K562 (cell line): ENCODE measurements around the gene RHOA. TPM values are rescaled to one million over a fixed set of nuclear protein-coding genes. Genes with fewer than 3 reads are reported as not detected.

Experiments
- CHD2 ChIP-seq: IDR thresholded peaks from 2 replicates; pipeline ENCODE4 v1.6.1; 2011; ENCODE audit warnings: low read depth, low read length
- E2F5 ChIP-seq: sonication (generic); formaldehyde crosslinking; IDR thresholded peaks from 2 replicates; pipeline ENCODE4 v1.8.0; 2022; ENCODE audit warnings: mild to moderate bottlenecking, missing genetic modification reagents
- MAFK ChIP-seq: IDR thresholded peaks from 2 replicates; pipeline ENCODE4 v1.6.1; 2011; ENCODE audit warnings: low read length, improper control_type of control experiment
- MYBL2 ChIP-seq, 2 experiments: fragments of 450-650 bp in 1 of 2; sonication (generic) in 1 of 2; formaldehyde crosslinking in 1 of 2; IDR thresholded peaks; 2 replicates each; pipeline versions ENCODE4 v1.6.1 to v1.8.1; 2017 to 2022; ENCODE audit warnings: borderline replicate concordance in 1 of 2, inconsistent platforms in 1 of 2, low read depth in 1 of 2, mild to moderate bottlenecking in 1 of 2, missing genetic modification reagents in 1 of 2, moderate library complexity in 1 of 2
- NCOA1 ChIP-seq: fragments of 450-650 bp; IDR thresholded peaks from 2 replicates; pipeline ENCODE4 v1.6.1; 2016; ENCODE audit warnings: low read depth
- PHF21A ChIP-seq: fragments of 450-650 bp; IDR thresholded peaks from 2 replicates; pipeline ENCODE4 v1.6.1; 2017; ENCODE audit warnings: low read depth, borderline replicate concordance
- POLR2H ChIP-seq: IDR thresholded peaks from 2 replicates; pipeline ENCODE4 v1.6.1; 2016; ENCODE audit warnings: missing genetic modification characterization, low read depth, mild to moderate bottlenecking, control low read depth, missing compliant biosample characterization, moderate library complexity
- RAD51 ChIP-seq: fragments of 450-650 bp; IDR thresholded peaks from 2 replicates; pipeline ENCODE4 v1.7.1; 2016; ENCODE audit warnings: low read depth, mild to moderate bottlenecking, borderline replicate concordance
- ZBTB5 ChIP-seq: fragments of 450-650 bp; IDR thresholded peaks from 2 replicates; pipeline ENCODE4 v1.6.1; 2017; ENCODE audit warnings: antibody characterized with exemption
- ZBTB7A ChIP-seq: IDR thresholded peaks from 2 replicates; pipeline ENCODE4 v1.6.1; 2011; ENCODE audit warnings: low read depth, mild to moderate bottlenecking, low read length, moderate library complexity, borderline replicate concordance; ENCODE audit not compliant: control insufficient read depth
- ZNF197 ChIP-seq: fragments of 200-800 bp; sonication (Bioruptor generic); IDR thresholded peaks from 2 replicates; pipeline ENCODE4 v1.6.1; 2016; ENCODE audit warnings: low read depth, missing genetic modification characterization, missing compliant biosample characterization
- ZNF57 ChIP-seq: fragments of 450-650 bp; formaldehyde crosslinking; IDR thresholded peaks from 2 replicates; pipeline ENCODE4 v1.4.0; 2020; ENCODE audit warnings: mild to moderate bottlenecking, moderate library complexity
- ZNF586 ChIP-seq: fragments of 450-650 bp; formaldehyde crosslinking; conservative IDR thresholded peaks from 2 replicates; pipeline ENCODE4 v1.4.0; 2020; ENCODE audit warnings: mild to moderate bottlenecking, moderate library complexity
- ZNF668 ChIP-seq: fragments of 250-450 bp; sonication (Bioruptor Pico); IDR thresholded peaks from 2 replicates; pipeline ENCODE4 v1.8.0; 2022; ENCODE audit warnings: mild to moderate bottlenecking, inconsistent platforms
- polyA plus RNA-seq, 8 experiments: library from polyadenylated mRNA; depleted of rRNA in 4 of 8; stranded (reverse) in 5 of 8; unstranded in 3 of 8; fragments of >200 nt; fragmentation: Nextera tagmentation in 2 of 8; fragmentation: Illumina TruSeq in 1 of 8; extraction: Ambion mirVana in 2 of 8; extraction: Trizol in 1 of 8; gene quantifications; 2 replicates each; pipeline versions ENCODE4 v1.2.1 to v1.2.3, GENCODE V29; 2011 to 2014; ENCODE audit warnings: inconsistent platforms in 1 of 8, missing spikeins in 1 of 8
- total RNA-seq, 7 experiments: library from RNA; depleted of rRNA in 6 of 7; stranded (reverse); fragments of >200 nt in 6 of 7; fragmentation: Illumina TruSeq in 2 of 7; extraction: Trizol in 2 of 7; gene quantifications; 2 replicates each; pipeline versions ENCODE4 v1.2.1 to v1.2.3, GENCODE V29; 2011 to 2021; ENCODE audit warnings: low replicate concordance in 1 of 7
- TF ChIP-seq, protein P1 (sequence below): fragments of 250-450 bp; sonication (Bioruptor Pico); IDR thresholded peaks from 2 replicates; pipeline ENCODE4 v1.9.0; 2021; ENCODE audit warnings: mild to moderate bottlenecking, inconsistent platforms
- TF ChIP-seq, protein P2 (sequence below): fragments of 450-650 bp; IDR thresholded peaks from 2 replicates; pipeline ENCODE4 v1.6.1; 2016; ENCODE audit warnings: low read depth, mild to moderate bottlenecking, moderate library complexity
- TF ChIP-seq, protein P3 (sequence below), 2 experiments: fragments of 450-650 bp; conservative IDR thresholded peaks; 2 replicates each; pipeline ENCODE4 v1.6.1; 2017; ENCODE audit warnings: mild to moderate bottlenecking in 2 of 2, moderate library complexity in 2 of 2

Gene RHOA
- total and polyA plus RNA-seq, 9 of the 15 experiments (the other 6 are each of a cell fraction or from before 2014, with no cell fraction given), result 136 to 540 (median 236) TPM

- TF ChIP-seq ZNF586 (CRISPR knock-in tag), result no peak
- no peak for TF ChIP-seq ZNF57
- TF ChIP-seq RAD51, result no peak
- TF ChIP-seq MAFK, result no peak
- TF ChIP-seq ZBTB7A, result 0 out of 2 replicates have a peak, but pooled peaks have one; percentile 10
- peak; percentile 96 for TF ChIP-seq POLR2H (tag)
- no peak for TF ChIP-seq NCOA1
- TF ChIP-seq, protein P1, sequence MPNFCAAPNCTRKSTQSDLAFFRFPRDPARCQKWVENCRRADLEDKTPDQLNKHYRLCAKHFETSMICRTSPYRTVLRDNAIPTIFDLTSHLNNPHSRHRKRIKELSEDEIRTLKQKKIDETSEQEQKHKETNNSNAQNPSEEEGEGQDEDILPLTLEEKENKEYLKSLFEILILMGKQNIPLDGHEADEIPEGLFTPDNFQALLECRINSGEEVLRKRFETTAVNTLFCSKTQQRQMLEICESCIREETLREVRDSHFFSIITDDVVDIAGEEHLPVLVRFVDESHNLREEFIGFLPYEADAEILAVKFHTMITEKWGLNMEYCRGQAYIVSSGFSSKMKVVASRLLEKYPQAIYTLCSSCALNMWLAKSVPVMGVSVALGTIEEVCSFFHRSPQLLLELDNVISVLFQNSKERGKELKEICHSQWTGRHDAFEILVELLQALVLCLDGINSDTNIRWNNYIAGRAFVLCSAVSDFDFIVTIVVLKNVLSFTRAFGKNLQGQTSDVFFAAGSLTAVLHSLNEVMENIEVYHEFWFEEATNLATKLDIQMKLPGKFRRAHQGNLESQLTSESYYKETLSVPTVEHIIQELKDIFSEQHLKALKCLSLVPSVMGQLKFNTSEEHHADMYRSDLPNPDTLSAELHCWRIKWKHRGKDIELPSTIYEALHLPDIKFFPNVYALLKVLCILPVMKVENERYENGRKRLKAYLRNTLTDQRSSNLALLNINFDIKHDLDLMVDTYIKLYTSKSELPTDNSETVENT (CRISPR knock-in tag), result peak; percentile 69; the same call in 1 of the 2 replicates
- TF ChIP-seq ZBTB5, result no peak
- 0 out of 2 replicates have a peak, but pooled peaks have one; percentile 2 for TF ChIP-seq CHD2
- TF ChIP-seq, protein P2, sequence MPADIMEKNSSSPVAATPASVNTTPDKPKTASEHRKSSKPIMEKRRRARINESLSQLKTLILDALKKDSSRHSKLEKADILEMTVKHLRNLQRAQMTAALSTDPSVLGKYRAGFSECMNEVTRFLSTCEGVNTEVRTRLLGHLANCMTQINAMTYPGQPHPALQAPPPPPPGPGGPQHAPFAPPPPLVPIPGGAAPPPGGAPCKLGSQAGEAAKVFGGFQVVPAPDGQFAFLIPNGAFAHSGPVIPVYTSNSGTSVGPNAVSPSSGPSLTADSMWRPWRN, result no peak
- TF ChIP-seq ZNF668 (CRISPR knock-in tag), result no peak
- TF ChIP-seq MYBL2 (IDR thresholded peaks at IDR 0.05; ENCODE audit: low read depth), result no peak
- no peak for TF ChIP-seq MYBL2 (CRISPR knock-in tag; IDR thresholded peaks at IDR 0.05; ENCODE audit: borderline replicate concordance)
- TF ChIP-seq, protein P3, sequence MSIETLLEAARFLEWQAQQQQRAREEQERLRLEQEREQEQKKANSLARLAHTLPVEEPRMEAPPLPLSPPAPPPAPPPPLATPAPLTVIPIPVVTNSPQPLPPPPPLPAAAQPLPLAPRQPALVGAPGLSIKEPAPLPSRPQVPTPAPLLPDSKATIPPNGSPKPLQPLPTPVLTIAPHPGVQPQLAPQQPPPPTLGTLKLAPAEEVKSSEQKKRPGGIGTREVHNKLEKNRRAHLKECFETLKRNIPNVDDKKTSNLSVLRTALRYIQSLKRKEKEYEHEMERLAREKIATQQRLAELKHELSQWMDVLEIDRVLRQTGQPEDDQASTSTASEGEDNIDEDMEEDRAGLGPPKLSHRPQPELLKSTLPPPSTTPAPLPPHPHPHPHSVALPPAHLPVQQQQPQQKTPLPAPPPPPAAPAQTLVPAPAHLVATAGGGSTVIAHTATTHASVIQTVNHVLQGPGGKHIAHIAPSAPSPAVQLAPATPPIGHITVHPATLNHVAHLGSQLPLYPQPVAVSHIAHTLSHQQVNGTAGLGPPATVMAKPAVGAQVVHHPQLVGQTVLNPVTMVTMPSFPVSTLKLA (conservative IDR thresholded peaks at IDR 0.05), result peak; percentile 71 to 80; a peak in 3 of 4 replicates
- no peak for TF ChIP-seq ZNF197
- no peak for TF ChIP-seq E2F5
- TF ChIP-seq PHF21A, result no peak
Observed at GRCh38 chr3:49411968-49412631, at the start of gene RHOA, which contains the start of gene TCTA (continued).
